NCI-H526 treated with DMSO at 0.1 percent for 48 hours (cell line): ENCODE measurements around the gene TMEM150A.
A peak's percentile ranks its signal among the peaks of the same experiment; 100 is the strongest.
"Not testable (repeated sequence)": the region's sequence is repeated elsewhere in the genome, so short reads cannot be mapped to it uniquely, and the experiment has no call there.

ENCODE experiments used
- DNase-seq: peaks from one replicate; lab custom pipeline; 2025; lab: John Stamatoyannopoulos, UW

TMEM150A gene, protein sequence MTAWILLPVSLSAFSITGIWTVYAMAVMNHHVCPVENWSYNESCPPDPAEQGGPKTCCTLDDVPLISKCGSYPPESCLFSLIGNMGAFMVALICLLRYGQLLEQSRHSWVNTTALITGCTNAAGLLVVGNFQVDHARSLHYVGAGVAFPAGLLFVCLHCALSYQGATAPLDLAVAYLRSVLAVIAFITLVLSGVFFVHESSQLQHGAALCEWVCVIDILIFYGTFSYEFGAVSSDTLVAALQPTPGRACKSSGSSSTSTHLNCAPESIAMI

DNA sequence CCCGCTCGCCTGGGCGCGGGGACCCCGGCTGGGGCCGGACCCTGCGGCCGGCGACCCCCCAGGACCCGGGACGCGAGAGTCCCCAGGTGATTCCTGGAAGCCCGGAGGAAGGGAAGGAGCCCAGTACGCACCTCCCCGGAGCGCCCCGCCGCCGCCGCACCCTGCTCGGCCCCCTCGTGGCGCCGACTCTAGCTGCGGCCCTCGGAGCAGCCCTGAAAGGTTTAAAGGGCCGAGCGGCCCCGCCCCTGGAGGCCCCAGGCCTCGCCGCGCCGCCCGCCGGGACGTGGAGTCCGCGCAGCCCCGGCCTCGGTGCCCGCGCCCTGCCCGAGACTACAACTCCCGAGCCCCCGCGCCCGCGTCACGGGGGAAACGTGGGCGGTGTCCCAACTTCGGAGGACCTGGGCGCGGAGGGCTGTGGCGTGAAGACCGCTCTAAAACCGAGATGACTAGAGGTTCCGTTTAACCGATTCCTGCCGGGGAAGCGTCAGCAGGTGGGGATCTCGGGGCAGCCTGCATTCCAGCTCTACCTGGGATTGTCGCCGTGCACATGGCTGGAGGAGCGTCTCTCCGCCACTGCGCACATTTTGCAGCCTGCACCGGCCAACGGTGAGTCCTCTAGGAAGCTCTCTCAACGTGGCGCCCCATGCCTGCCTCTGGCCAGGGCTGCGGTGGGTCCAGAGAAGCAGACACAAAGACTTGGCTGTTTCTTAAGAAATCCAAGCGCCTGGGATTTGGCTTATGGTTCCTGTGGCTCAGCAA lies at the start of gene TMEM150A:
TMEM150A (minus strand) TSS at position 223 of the 759 bp plus-strand sequence. CDS start 750 bp downstream, outside the sequence.
- peak; percentile 74 for DNase-seq

DNA sequence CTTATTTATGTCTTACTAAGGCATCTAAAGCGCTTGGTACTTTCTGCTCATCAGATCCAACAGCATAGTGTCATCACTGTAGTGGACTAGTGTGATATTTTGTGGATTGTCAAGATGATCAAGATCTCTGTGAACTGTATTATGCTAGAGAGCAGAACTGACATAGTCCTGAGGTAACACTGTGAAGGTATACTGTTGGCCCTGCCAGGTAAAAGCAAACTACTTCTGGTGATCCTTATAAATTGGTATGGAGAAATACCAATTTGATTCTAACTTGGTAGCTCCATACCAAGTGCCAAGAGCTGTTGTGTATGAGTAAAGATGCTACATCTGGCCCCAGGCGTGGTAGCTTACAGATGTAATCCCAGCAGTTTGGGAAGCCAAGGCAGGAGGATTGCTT lies 49.6 kb upstream of the TMEM150A start:
- no peak for DNase-seq

DNA sequence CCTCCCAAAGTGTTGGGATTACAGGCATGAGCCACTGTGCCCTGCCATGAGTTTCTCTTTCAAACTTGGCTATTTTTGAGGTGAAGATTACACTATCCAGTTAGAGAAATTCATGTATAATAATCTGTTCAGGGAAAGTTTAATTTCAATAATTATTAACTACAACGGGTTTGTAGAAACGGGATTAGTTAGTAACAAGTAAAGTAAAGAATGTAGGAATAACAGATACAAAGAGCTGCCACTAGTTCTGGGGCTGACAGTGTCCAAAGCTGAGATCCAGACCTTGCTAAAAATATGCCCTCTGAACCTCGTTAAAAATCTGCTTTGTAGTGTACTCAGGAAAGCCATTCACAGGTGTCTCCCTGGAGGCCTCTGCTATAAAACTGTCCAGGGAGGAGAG lies 48.6 kb upstream of the TMEM150A start:
- no peak for DNase-seq

DNA sequence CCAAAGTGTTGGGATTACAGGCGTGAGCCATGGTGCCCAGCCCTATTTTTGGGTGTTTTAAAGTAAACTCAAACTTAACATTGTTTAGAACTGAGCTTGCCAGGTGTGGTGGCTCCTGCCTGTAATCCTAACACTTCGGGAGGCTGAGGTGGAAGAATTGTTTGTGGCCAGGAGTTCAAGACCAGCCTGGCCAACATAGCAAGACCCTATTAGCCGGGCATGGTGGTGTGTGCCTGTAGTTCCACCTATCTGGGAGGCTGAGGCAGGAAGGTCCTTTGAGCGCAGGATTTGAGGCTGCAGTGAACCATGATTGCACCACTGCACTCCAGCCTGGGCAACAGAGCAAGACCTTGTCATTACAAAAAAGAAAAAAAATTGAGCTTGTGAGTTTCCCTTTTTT lies 48.0 kb upstream of the TMEM150A start:
- DNase-seq, result no peak

DNA sequence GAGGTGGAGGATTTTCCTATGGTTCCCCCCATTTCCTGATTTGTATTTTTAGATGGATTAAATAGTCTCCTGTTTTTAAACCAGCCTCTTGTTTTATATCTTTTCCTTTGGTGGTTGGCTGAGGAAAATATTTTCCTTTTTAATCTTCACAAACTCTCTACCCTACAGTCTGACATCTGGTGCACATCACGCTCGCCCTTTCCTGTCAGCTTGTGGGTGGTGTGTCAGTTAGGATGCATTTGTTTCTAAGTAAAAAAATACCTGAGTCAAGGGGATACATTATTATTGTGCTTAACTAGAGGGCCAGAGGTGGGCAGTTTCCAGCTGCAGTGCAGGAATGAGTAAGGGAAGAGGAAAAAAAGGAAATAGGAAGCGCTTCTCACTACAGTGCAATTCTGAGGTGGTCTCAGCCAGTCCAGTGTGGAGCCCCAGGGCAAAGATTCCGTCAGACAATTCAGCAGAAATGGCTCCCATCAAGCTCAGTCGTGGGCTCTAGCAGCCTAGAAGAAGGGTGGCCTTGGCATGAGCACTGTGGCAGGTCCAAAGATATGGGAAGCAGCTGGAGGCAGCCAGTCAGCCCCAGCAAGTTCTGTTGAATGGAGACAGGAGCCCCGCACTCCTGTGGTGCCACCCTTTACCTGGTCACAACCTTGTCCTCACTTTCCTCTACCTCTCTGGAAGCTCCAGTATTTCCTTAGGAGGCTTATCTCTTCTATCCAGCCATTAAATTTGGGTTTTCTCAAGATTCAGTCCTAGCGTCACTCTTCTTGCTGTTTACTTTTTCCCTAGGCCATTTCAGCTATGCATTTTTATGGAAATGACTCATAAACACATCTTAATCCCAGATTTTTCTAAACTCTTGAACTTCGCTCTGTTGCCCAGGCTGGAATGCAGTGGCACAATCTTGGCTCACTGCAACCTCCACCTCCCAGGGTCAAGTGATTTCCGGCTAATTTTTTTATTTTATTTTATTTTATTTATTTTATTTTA lies 47.0 kb upstream of the TMEM150A start:
- DNase-seq, result no peak

DNA sequence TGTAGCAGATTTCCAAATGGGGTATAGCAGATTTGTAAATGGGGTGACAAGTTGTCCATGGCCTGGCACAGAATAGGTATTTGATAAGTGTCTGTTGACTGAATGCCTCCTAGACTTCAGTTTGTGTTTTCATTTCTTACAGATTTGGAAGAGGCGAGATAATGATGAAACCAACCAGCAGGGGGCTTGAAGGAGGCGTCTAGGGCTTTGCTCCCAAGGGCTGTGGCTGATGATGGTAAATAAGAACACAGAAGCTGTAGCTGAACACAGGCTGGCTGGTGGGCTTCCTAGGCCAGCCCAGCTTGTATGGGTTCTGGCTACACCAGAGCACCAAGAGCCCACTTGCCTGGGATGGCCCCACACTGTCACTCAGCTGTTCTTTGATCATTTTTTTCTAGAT lies 46.1 kb upstream of the TMEM150A start:
- no peak for DNase-seq

DNA sequence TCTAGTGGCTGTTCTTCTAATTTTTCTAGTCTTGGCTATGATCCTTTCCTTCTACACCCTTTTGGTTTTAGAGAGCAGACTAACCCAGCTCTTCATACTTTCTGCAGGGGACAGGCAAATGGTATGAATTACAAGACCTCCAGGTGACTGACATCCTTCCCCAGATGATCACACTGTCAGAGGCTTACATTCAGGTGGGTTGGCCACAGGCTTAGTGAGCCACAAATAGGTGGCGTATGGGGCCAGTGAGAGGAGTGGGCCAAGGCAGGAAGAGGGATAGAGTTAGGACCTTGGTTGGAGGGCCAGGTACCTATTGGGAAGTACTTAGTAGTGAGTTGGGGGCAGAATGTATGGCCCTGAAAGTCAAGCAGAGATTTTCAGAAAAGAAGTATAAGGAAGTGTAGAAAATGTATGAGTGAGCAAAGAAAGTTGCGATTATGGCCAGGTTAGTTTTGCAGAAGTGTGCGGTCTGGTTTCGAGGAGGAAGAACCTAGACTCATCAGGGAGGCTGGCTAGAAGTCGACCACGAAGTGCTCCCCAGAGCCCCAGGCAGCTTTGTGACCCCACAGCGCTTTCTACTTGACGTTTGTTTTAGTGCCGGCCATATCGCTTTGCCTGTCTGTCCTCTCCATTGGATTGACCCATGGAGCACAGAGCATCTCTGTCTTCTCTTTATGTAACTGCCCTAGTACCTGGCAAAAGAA lies 45.5 kb upstream of the TMEM150A start:
- DNase-seq, result no peak

DNA sequence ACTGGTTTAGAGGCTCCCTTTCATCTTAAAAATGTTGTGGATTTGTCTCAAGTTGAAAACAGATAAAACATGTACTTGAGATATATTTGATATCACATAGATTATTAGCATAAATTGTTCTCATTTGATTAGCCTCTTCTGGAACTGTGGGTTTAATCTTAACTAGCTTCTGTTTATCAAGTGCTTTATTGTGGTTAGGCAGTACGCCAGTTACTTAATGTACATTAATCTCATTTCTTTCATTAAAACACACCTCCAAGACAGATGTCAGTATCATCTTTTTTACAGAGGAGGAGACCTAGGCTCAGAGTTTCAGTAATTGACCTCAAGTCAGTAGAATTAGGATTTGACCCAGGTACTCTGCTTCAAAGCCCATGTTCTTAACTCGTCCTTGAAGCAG lies 43.7 kb upstream of the TMEM150A start:
- DNase-seq, result no peak

DNA sequence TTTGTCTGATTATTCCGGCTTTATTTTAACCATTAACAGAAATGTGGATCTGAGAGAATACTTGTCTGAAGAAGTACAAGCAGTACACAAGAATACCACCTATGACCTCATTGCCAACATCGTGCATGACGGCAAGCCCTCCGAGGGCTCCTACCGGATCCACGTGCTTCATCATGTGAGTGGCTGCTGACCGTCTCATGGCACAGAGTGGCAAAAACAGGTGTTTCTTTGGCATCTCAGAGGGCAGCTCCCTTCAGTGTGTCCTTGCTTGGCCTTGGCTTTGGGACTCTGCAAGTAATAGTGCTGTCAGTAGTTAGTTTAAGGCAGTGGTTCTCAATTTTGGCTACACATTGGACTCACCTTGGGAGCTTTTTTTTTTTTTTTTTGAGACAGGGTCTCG lies 42.4 kb upstream of the TMEM150A start:
- no peak for DNase-seq

DNA sequence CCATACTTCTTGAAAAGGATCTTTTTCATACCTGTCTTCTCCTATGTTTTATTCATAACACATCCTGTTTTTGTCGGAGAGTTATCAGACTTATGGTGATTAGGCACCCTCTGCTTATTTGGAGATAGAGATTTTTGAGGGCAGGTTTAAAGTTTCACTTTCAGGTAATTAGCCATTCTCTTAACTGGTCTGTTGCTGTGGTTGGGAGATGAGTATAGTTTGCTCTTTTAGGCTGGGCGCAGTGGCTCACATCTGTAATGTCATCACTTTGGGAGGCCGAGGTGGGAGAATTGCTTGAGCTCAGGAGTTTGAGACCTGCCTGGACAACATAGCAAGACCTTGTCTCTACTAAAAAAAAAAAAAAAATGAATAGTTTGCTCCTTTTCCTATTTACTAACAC lies 40.2 kb upstream of the TMEM150A start:
- DNase-seq, result no peak

DNA sequence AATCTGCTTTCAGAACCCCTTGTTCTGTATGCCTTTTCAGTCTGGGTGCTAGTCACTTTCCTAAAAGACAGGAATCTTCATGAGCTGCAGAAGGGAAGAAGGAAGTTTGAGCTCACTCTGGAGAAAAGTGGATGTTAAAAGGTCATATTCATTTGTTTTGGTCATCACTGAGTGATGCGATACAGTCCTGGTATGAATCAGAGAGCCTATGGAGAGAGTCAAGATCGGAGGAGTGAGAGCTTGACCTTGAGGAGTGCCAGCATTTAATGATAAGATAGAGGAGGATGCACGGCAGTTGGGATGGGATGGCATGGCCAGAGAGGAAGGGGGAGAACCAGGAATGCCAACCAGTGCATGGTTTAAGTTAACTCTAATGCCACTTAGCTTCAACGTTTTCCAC lies 33.1 kb upstream of the TMEM150A start:
- no peak for DNase-seq

DNA sequence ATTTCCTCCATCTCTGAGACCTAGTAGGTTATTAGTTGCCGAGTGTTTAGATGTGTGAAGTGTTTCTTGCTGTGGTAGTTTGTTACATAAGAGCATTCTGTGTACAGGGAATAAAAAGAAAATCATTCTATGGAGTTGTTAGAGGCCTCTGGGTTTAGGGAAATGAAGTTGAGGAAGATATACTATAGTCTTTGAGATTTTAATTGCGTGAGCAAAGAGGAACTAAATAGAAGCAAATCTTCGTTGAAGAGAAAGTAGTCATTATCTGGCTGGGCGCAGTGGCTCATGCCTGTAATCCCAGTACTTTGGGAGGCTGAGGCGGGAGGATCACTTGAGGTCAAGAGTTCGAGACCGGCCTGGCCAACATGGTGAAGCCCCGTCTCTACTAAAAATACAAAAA lies 32.5 kb upstream of the TMEM150A start:
- DNase-seq, result no peak

DNA sequence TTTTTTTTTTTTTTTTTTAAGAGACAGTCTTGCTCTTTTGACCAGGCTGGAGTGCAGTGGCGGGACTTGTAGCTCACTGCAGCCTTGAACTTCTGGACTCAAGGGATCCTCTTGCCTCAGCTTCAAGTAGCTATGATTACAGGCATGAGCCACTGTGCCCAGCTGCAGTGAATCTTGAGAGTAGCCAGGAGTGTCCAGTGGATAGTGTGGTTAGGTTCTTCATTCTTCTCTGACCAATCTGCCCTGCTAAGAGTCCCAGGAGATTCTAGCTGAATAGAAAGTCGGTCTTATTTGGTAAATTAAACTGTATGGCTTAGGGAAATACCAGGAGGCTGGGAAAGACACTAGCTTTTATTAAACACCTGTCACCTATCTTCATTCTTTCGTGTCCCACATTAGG lies 28.8 kb upstream of the TMEM150A start:
- no peak for DNase-seq

DNA sequence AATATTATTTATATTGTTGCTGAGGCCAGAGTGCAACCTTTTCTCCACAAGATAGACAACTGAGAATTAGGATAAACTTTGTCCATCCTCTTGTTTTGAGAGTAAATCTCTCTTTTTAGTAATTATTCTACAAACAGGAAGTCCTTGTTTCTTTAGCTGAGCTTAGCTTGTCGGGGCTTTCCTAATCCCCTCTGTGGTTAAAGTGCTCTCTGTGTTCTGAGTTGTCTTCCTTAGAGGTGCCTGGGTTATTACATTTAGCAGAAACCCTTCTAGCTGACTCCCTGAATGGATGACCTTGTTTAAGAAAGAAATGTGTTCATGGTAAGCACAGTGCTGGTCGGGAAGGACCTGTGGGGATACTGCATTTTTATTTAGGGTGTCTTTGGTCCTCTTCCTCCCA lies 26.2 kb upstream of the TMEM150A start:
- no peak for DNase-seq

DNA sequence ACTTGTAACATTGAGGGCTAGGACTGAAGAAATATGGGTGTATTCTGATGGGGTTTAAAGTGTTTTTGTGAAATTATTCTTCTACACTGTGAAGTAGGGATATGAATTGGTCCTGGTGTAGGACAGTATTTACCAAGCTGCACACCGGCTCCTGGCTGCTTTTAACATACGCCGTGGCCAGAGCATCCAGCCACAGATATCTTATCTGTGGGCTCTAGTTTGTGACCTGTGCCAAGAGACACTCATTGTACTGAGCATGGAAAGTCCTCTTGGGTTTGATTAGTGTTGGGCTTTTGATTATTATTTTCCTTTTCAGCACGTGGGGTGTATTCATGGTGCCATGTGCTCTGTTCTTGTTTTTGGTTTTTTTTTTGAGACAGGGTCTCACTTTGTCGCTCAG lies 21.5 kb upstream of the TMEM150A start:
- no peak for DNase-seq

DNA sequence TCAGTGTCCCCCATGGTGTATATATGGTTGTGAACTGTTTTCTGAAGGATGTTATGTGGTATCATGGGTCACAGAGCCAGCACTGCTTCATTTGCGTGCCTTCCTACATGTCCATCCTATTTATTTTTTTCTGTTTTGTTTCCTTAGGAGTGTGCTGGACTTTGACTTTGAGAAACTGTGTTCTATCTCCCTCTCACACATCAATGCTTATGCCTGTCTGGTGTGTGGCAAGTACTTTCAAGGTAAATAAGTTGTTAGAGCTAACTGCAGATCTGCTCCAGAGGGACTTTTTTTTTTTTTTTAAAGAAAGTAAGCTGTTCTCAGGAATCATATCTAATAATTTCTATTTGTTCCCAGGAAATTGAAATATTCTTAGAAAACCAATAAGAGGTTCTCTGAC lies 18.8 kb upstream of the TMEM150A start:
- no peak for DNase-seq

DNA sequence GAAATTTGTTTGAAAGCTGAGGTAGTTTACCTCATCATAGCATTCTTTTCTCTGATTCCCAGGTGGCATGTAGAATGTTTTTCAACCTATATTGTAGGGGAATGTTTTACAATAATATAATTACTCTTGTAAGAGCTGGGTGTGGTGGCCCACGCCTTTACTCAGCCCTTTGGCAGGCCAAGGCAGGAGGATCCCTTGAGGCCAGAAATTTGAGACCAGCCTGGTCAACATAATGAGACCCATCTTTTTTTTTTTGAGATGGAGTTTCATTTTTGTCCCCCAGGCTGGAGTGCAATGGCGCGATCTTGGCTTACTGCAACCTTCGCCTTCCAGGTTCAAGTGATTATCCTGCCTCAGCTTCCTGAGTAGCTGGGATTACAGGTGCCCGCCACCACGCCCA lies 17.1 kb upstream of the TMEM150A start:
- no peak for DNase-seq

DNA sequence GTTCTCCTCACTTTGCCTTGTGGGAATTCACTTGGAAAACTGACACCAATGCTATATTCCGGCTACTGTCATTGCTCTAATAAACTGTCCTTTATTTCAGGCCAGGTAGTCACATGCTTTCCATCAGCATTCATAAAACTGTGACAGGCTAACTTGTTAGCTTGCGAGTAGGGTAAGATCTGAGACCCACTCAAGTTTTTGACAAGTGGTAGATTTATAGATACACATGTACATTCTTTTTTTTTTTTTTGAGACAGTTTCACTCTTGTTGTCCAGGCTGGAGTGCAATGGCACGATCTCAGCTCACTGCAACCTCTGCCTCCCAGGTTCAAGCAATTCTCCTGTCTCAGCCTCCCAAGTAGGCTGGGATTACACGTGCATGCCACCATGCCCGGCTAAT lies 15.2 kb upstream of the TMEM150A start:
- DNase-seq, result not testable (repeated sequence)

DNA sequence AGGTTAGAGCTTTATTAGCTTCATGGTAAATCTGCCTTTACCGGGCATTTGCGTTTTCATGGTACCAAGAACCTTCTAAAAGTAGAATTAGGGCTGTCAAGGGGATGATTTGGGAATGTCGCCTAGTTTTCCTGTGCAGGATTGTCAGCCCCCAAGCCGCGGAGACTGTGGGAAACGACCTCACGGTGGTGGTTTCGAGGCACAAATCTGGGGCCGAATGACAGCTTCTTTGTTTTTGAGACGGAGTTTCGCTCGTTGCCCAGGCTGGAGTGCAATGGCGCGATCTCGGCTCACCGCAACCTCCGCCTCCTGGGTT lies 12.9 kb upstream of the TMEM150A start:
- DNase-seq, result no peak

DNA sequence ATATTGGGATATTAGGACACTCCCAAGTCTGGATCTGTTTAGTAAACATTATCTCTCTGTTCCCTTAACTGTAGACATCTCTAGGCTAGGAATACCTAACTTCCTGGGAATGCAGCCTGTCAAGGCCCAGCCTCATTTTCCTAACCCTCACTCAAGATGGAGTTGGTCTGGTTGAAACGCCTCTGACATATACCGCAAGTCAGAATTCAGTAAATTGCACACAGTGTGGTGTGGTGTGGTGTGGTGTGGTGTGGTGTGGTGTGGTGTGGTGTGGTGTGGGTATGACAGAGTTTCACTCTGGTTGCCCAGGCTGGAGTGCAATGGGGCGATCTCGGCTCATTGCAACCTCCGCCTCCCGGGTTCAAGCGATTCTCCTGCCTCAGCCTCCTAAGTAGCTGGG lies 12.3 kb upstream of the TMEM150A start:
- not testable (repeated sequence) for DNase-seq

DNA sequence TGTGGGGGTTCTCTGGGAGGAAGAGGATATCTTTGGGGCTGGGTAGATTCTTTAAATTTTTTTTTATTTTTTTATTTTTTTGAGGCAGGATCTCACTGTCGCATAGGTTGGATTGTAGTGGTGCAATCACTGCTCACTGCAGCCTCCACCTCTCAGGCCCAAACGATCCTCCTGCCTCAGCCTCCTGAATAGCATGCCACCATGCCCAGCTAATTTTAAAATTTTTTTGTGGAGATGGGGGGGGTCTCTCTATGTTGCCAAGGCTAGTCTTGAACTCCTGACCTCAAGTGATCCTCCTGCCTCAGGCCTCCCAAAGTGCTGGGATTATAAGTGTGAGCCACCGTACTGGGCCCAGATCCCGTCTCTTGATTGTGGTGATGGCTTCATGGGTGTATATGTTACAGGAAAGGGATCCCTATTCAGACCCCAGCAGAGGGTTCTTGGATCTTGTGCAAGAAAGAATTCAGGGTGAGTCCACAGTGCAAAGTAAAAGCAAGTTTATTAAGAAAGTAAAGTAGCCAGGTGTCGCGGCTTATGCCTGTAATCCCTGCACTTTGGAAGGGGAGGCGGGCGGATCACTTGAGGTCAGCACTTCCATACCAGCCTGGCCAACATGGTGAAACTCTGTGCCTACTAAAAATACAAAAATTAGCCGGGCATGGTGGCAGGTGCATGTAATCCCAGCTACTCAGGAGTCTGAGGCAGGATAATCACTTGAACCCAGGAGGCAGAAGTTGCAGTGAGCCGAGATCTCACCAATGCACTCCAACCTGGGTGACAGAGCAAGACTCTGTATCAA lies 11.4 kb upstream of the TMEM150A start:
- DNase-seq, result no peak
